Activated naive CD8-positive, alpha-beta T cell treated with anti-CD3 and anti-CD28 coated beads, Interleukin-2, amount 50 U/mL, for 24 hours (primary cell): ENCODE results near the gene MVB12B.

Source experiments
- ATAC-seq: fragments of 150-1000 bp; cut with Tn5 transposase; one replicate; pipeline ENCODE4 v1.10.0; 2021
- DNase-seq: peaks from one replicate; pipeline ENCODE4 v3.0.0; 2021
- H3K27ac Mint-ChIP-seq: one replicate; pipeline ENCODE4 v1.8.0; 2021; ENCODE audit warnings: mild to moderate bottlenecking, mixed read lengths
- H3K27me3 Mint-ChIP-seq: one replicate; pipeline ENCODE4 v1.8.0; 2021; ENCODE audit warnings: mixed read lengths
- H3K36me3 Mint-ChIP-seq: one replicate; pipeline ENCODE4 v1.8.0; 2021; ENCODE audit warnings: low read depth, mixed read lengths
- H3K4me1 Mint-ChIP-seq: one replicate; pipeline ENCODE4 v1.8.0; 2021; ENCODE audit warnings: mixed read lengths
- H3K4me3 Mint-ChIP-seq: one replicate; pipeline ENCODE4 v1.8.0; 2021; ENCODE audit warnings: mild to moderate bottlenecking, moderate library complexity, mixed read lengths
- H3K9me3 Mint-ChIP-seq: one replicate; pipeline ENCODE4 v1.8.0; 2021; ENCODE audit warnings: mixed read lengths

Gene MVB12B

DNA sequence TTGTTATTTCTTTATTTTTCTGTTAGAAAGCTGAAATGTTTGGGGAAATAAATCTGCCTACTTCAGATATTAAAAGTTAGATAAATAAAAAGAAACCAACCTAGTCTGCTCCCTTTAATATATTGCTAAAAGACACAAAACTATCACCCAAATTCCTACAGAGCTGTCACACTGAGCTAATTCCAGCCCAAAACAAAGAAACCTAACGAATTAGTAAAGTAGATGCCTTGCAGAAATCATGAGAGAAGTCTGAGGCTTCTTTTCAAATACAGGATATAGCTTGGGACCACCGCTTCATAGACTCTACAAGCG lies 164.9 kb downstream of the MVB12B start:
- Mint-ChIP-seq H3K27ac (no peak overlapping the region), H3K4me3 (no peak overlapping the region), H3K27me3 (peaks cover 4% of the 10 kb centered on the region), H3K36me3 (no peaks in the 10 kb centered on the region), H3K4me1 (peaks cover 5% of the 10 kb centered on the region), H3K9me3 (no peaks in the 10 kb centered on the region)
- DNase-seq (no peak), ATAC-seq (no peak)

DNA sequence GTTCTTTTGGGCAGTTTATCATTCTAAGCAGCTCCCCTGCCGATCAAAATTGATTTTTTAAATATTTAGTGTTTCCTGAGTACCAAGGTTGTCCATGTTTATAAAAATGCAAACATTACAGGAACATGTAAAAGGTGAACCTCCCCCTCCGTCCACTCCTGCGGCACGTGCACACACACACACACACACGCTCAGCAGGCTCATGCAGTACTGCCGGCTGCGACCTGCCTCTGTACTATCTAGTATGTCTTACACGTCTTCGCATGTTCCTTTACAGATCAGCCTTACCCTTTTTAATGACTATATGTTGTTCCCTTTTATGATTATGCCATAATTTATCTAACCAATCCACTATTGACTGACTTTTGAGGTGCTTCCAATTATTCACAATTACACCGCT lies 165.3 kb downstream of the MVB12B start:
- DNase-seq, result no peak
- ATAC-seq, result no peak
- Mint-ChIP-seq H3K27me3 (peaks cover 4% of the 10 kb centered on the region), H3K27ac (no peak overlapping the region), H3K4me1 (peaks cover 5% of the 10 kb centered on the region), H3K36me3 (no peaks in the 10 kb centered on the region), H3K9me3 (no peaks in the 10 kb centered on the region), H3K4me3 (no peak overlapping the region)

DNA sequence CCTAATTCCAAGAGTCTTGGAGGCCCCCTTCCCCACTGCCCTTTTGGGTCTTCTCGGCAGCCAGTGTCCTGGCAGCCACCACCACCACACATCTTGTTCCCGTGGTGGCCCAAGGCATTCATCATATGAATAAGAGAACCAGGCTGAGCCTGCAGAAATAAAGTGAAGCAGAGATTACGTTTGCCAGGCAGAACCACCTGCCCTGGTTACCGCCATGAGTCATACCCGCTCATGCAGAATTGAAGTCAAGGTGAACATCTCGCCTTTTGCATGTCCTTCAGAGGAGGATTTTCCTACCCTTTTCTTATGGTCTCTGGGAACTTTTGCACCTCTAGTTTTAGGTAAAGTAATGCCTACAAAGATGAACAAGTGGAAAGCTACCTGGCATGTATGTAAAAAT lies 167.6 kb downstream of the MVB12B start:
- peaks cover 4% of the 10 kb centered on the region for H3K27me3 Mint-ChIP-seq
- H3K9me3 Mint-ChIP-seq, result no peaks in the 10 kb centered on the region
- no peaks in the 10 kb centered on the region for H3K36me3 Mint-ChIP-seq
- H3K4me1 Mint-ChIP-seq, result peaks cover 5% of the 10 kb centered on the region
- H3K27ac Mint-ChIP-seq, result no peak overlapping the region
- DNase-seq (no peak), ATAC-seq (no peak)
- no peak overlapping the region for H3K4me3 Mint-ChIP-seq

DNA sequence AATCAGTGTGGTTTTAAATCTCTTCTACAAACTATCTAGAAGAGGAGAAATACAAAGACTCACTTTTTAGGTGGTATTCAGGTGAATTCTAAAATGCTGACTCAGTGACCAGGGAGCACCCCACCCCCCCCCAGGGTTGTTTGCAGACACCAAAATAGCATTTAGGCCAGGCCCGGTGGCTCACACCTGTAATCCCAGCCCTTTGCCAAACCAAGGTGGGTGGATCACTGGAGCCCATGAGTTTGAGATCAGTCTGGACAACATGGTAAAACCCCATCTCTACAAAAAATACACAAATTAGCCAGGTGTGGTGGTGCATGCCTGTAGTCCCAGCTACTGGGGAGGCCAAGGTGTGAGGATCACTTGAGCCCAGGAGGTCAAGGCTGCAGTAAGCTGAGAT lies 168.1 kb downstream of the MVB12B start:
- Mint-ChIP-seq H3K4me1 (peaks cover 8% of the 10 kb centered on the region), H3K9me3 (no peaks in the 10 kb centered on the region), H3K4me3 (no peak overlapping the region), H3K27ac (no peak overlapping the region), H3K36me3 (no peaks in the 10 kb centered on the region), H3K27me3 (peaks cover 6% of the 10 kb centered on the region)
- ATAC-seq (no peak), DNase-seq (no peak)

DNA sequence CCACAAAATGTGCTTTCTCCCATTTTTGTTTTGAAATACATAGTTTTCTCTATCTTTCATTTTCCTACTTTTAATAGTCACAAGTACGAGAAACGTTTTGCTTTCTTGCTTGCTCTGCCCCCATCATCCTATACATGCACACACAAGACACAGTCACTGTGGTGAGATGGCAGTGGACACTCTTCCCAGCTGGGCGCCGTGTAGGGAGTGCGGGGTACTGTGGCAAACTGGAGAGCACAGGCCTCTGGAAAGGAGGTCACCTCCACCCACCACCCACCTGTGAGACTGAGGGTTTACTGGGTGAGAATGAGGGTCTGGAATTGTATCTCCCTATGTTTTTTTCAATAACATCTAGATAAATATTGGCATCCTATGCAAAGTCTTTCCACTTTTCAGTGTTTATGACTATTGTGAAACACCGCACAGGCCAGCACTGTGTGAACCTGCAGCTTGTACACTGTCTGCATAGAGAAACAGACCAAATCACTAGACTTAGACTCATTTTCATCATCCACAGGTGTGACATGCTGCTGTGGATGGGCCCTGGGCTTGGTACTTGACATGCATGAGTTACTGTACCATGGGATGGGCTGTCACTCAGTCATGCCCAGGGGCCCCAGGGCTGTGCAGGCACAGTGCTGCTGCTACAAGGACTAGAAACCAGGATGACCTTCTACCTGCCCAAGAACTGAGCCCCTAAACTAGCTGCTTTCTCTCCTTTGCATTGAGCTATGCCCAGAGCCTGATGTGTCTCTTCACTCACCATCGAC lies 169.0 kb downstream of the MVB12B start:
- Mint-ChIP-seq H3K4me3 (no peak overlapping the region), H3K27me3 (peaks cover 11% of the 10 kb centered on the region), H3K9me3 (no peaks in the 10 kb centered on the region), H3K27ac (no peak overlapping the region), H3K36me3 (no peaks in the 10 kb centered on the region), H3K4me1 (peaks cover 4% of the 10 kb centered on the region)
- peak; percentile 23 for ATAC-seq
- no peak for DNase-seq

DNA sequence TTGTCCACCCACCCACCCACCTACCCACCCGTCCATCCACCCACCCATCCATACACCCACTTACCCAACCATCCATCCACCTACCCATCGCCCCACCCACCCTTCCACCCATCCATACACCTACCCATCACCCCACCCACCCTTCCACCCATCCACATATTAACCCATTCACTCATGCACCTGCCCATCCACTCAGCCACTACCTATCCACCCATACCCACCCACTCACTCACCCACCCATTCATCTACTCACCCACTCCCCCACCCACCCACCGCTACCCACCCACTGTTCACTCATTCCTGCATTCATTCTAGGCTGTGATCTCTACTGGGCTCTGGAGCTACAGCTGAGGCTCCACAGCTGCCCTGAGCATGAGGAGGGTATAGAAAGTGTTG lies 169.6 kb downstream of the MVB12B start:
- Mint-ChIP-seq H3K27ac (no peak overlapping the region), H3K27me3 (peaks cover 12% of the 10 kb centered on the region), H3K36me3 (no peaks in the 10 kb centered on the region), H3K4me1 (peaks cover 3% of the 10 kb centered on the region), H3K9me3 (no peaks in the 10 kb centered on the region), H3K4me3 (no peak overlapping the region)
- no peak for DNase-seq
- no peak for ATAC-seq

DNA sequence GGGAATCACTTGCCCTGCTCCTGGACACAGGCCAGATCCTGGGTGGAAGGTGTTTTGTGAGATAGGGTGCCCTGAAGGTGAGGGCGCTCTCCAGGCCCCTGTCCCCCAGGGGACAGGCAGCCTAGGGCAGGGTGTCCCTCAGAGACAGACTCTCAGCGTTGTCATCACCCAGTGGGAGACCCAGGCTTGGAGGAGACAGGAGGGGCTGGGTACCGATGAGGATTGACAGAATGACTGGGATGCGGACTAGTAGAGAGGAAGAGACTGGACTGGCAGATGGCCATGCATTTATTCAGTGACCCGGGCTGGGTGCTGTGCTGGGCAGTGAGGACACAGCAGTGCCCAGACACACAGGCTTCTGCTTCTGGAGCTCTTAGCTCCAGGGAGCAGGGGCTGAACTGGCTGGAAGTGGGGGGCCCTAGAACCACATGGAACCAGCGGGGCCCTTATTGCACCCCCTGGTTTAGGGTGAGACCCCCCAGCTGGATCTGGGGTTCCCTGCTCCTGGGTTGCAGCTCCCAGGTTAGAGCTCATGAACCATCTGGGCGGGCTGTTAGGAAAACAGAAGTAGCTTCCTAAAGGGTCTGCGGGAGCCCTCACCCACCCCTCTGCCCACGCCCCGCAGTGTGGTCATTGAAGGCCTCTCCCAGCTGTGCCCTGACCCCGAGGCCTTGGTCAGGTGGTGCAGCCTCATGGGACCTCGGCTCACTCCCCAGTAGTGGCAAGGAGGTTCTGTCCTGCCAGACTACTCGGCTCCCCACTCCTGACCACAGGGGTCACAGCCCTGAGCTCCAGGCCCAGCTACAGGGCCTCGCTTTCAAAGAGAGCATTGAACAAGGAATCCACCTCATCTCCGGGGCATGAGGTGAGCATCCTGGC lies 170.4 kb downstream of the MVB12B start:
- no peak for ATAC-seq
- DNase-seq, result no peak
- H3K9me3 Mint-ChIP-seq, result no peaks in the 10 kb centered on the region
- H3K27ac Mint-ChIP-seq, result no peak overlapping the region
- H3K4me3 Mint-ChIP-seq, result no peak overlapping the region
- no peaks in the 10 kb centered on the region for H3K36me3 Mint-ChIP-seq
- peaks cover 11% of the 10 kb centered on the region for H3K27me3 Mint-ChIP-seq
- peaks cover 3% of the 10 kb centered on the region for H3K4me1 Mint-ChIP-seq

GRCh38 chr9:126497660-126498275 lies 171.1 kb downstream of the MVB12B start:
- Mint-ChIP-seq H3K9me3 (no peaks in the 10 kb centered on the region), H3K4me3 (no peak overlapping the region), H3K27me3 (peaks cover 11% of the 10 kb centered on the region), H3K4me1 (peaks cover 3% of the 10 kb centered on the region), H3K27ac (no peak overlapping the region), H3K36me3 (no peaks in the 10 kb centered on the region)
- no peak for ATAC-seq
- DNase-seq, result no peak

- Mint-ChIP-seq H3K4me1 (peaks cover 3% of the 10 kb centered on the region), H3K27me3 (peaks cover 11% of the 10 kb centered on the region), H3K27ac (no peak overlapping the region), H3K9me3 (no peaks in the 10 kb centered on the region), H3K4me3 (no peak overlapping the region), H3K36me3 (no peaks in the 10 kb centered on the region)
- DNase-seq (no peak), ATAC-seq (no peak)
These were observed 171.7 kb downstream of the MVB12B start for GRCh38 chr9:126498331-126498730.

DNA sequence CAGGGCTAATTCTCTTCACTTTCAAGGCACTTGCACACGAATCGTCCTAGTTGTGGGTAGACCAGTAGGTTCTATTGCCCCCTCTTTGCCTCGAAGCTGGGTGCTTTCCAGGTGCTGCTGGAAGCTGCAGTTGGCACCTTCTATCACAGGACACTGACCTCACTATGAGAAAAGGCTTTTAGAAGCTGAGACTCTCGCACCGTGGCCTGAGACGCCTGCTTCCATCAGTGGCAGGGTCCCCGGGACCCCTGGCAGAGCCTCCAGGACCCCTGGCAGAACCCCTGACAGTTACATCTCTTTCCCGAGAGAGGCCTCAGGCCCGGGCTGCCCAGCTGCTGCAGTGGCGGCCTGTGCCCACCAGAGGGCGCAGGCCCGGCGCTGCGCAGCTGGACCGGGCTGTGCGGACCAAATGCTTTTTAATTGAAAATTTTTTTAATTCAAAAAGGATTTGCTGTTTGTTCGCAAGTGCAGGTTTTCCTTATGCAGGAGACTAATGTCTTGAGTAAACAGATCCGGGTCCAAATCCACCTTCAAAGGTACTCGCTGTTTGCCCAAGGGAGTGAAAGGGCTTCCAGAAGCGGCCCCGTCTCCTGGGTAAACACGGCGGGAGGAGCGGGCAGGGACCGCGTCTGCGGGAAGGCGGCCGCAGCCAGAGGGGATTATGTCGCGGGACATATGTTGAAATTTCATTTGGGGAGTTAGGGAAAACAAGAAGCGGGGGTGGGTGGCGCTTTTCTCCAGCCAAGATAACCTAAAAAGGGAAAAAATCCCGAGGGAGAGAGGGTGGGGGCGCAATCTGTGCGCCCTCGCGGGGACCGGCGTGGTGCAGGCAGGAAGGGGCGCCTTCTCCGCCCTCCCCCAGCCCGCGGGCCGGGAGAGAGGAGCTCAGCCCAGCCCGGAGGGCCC lies 172.6 kb downstream of the MVB12B start:
- DNase-seq (peak; percentile 53), ATAC-seq (peak; percentile 51)
- Mint-ChIP-seq H3K9me3 (no peaks in the 10 kb centered on the region), H3K27me3 (peaks cover 11% of the 10 kb centered on the region), H3K36me3 (no peaks in the 10 kb centered on the region), H3K4me3 (peak overlapping the region; percentile 8), H3K4me1 (peaks cover 3% of the 10 kb centered on the region), H3K27ac (no peak overlapping the region)

DNA sequence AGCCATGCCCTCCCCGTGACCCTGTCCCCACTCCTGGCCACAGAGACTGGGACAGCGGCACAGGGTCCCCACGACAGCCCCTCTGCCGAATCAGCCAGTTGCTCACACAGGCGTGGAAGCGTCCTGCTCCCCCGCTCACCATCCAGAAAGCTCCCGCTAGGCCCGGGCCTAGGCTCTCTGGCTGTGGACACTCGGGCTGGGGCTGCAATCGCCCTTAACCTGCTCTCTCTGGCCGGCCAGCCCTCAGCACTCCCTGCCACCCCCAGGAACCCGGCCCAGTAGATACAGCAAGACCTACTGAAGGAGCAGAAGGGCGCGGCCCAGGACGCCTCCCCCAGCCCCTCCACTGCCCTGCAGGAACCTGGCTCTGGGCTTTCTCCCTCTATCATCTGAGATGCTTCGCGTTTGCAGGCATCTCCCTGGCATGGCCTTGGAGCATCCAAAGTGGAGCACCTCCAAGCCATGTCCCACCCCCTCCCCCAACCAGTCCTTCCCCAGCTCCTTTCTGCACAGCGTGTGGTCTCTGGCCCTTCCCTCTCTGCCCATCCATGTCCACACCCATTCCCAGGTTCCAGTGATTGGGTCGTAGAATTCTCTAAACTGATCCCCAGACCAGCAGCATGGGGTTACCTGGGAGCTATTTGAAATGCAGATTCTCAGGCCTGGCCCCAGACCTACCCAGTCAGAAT lies 173.4 kb downstream of the MVB12B start:
- Mint-ChIP-seq H3K36me3 (no peaks in the 10 kb centered on the region), H3K4me3 (no peak overlapping the region), H3K4me1 (peaks cover 3% of the 10 kb centered on the region), H3K27ac (no peak overlapping the region), H3K27me3 (peaks cover 11% of the 10 kb centered on the region), H3K9me3 (no peaks in the 10 kb centered on the region)
- no peak for ATAC-seq
- no peak for DNase-seq

DNA sequence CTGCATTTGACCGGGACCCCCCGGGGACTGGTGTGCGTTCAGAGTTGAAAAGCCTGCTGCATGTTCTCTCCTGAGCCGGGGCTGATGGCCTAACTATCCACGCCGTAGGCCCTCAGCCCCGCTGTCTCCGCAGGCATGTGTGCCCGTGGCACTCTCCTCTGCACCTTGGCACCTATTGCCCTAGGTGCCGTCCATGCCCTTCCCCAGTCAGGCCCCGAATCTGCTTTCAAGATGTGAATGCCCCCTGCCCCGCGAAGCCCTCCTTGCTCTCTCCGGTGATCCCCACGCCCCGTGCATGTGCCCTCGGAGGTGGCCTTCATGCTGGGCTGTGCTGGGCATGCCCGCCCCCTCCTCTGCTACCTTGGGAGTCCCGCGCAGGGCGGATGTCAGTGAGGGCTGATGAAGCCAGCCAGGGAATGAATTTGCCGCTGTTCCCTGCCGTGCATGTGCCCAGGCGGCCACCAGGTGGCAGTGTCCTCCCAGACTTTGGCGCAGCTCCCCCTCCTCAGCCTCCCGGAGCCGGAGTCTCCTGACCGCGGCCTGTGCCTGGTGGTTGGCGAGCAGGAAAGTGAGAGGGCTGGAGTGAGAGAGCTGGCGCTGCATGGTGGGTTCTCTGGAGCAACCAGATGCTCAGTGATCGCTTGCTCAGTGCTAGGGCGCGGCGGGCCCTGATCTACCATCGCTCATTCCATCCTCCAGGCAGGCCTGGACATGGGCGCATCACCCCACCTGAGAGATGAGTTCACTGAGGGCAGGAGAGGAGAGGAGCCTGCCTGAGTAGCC lies 174.2 kb downstream of the MVB12B start:
- ATAC-seq, result peak; percentile 56
- Mint-ChIP-seq H3K4me3 (no peak overlapping the region), H3K27ac (no peak overlapping the region), H3K27me3 (peaks cover 11% of the 10 kb centered on the region), H3K9me3 (no peaks in the 10 kb centered on the region), H3K4me1 (peaks cover 3% of the 10 kb centered on the region), H3K36me3 (no peaks in the 10 kb centered on the region)
- DNase-seq, result peak; percentile 72
